A549 (cell line): ENCODE data around the gene INO80.

ENCODE experiments used
- EHMT2 ChIP-seq: fragments of 200-600 bp; sonication (generic); IDR thresholded peaks from 2 replicates; pipeline ENCODE4 v1.6.1; 2016; ENCODE audit warnings: antibody characterized with exemption, low read depth, mild to moderate bottlenecking, moderate library complexity
- EP300 ChIP-seq, 2 experiments: fragments of >200 bp; sonication (Bioruptor Twin); formaldehyde crosslinking; IDR thresholded peaks; 2 replicates in 1 of 2; 3 replicates in 1 of 2; pipeline ENCODE4 v1.6.1; 2016 to 2017
- KDM1A ChIP-seq: fragments of 200-600 bp; sonication (generic); IDR thresholded peaks from 2 replicates; pipeline ENCODE4 v1.6.1; 2016; ENCODE audit warnings: low read depth, mild to moderate bottlenecking
- MAFK ChIP-seq: fragments of 450-650 bp; IDR thresholded peaks from 2 replicates; pipeline ENCODE4 v1.6.1; 2014; ENCODE audit not compliant: partially characterized antibody
- MAZ ChIP-seq: fragments of 150-350 bp; IDR thresholded peaks from 2 replicates; pipeline ENCODE4 v1.6.1; 2014; ENCODE audit warnings: antibody characterized with exemption, low read depth, low read length, borderline replicate concordance
- NFE2L2 ChIP-seq: fragments of 150-350 bp; conservative IDR thresholded peaks from 2 replicates; pipeline ENCODE4 v1.6.1; 2014; ENCODE audit warnings: low read length
- POLR2A ChIP-seq: IDR thresholded peaks from 2 replicates; pipeline ENCODE4 v1.6.1; 2012; ENCODE audit warnings: mild to moderate bottlenecking, low read length
- ZSCAN20 ChIP-seq: fragments of 250-450 bp; sonication (Bioruptor Pico); IDR thresholded peaks from 2 replicates; pipeline ENCODE4 v1.8.0; 2022; ENCODE audit warnings: mild to moderate bottlenecking, moderate library complexity
- TF ChIP-seq, protein P1 (sequence below): fragments of >200 bp; sonication (Bioruptor Twin); formaldehyde crosslinking; IDR thresholded peaks from 3 replicates; pipeline ENCODE4 v1.5.1; 2016
- TF ChIP-seq, protein P2 (sequence below): IDR thresholded peaks from 2 replicates; pipeline ENCODE4 v1.6.1; 2012

DNA sequence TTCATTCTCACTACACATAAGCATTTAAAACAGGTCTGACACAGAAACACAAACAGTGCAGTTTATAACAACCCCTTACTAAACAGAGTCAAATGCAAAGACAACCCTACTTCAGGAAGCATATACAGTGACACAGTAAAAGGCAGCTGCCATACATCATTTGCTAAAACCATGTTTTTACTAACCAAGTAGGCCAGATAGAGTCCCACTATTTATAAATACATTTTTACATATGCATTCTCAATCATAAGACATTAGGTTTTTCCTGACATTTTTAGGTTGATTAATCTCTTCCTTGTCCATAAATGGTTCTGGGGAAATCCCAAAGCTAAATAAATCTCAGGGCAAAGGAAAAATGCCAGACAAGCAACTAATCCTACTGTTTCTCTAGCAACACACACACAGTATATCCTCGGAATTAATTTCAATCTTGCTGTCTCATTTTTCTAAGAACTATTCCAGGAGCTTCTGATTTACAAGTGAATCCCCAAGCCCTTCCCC lies 123.8 kb downstream of the INO80 start:
- TF ChIP-seq, protein P1, sequence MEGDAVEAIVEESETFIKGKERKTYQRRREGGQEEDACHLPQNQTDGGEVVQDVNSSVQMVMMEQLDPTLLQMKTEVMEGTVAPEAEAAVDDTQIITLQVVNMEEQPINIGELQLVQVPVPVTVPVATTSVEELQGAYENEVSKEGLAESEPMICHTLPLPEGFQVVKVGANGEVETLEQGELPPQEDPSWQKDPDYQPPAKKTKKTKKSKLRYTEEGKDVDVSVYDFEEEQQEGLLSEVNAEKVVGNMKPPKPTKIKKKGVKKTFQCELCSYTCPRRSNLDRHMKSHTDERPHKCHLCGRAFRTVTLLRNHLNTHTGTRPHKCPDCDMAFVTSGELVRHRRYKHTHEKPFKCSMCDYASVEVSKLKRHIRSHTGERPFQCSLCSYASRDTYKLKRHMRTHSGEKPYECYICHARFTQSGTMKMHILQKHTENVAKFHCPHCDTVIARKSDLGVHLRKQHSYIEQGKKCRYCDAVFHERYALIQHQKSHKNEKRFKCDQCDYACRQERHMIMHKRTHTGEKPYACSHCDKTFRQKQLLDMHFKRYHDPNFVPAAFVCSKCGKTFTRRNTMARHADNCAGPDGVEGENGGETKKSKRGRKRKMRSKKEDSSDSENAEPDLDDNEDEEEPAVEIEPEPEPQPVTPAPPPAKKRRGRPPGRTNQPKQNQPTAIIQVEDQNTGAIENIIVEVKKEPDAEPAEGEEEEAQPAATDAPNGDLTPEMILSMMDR, result no peak
- TF ChIP-seq NFE2L2 (no peak), POLR2A (no peak), ZSCAN20 (no peak), KDM1A (no peak), EHMT2 (no peak), EP300 (IDR thresholded peaks at IDR 0.05) (no peak), MAZ (no peak), MAFK (no peak)
- TF ChIP-seq, protein P2, sequence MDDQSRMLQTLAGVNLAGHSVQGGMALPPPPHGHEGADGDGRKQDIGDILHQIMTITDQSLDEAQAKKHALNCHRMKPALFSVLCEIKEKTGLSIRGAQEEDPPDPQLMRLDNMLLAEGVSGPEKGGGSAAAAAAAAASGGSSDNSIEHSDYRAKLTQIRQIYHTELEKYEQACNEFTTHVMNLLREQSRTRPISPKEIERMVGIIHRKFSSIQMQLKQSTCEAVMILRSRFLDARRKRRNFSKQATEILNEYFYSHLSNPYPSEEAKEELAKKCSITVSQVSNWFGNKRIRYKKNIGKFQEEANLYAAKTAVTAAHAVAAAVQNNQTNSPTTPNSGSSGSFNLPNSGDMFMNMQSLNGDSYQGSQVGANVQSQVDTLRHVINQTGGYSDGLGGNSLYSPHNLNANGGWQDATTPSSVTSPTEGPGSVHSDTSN, result no peak
